Measurements from ENCODE around the gene PCYT1A.

PCYT1A gene

DNA sequence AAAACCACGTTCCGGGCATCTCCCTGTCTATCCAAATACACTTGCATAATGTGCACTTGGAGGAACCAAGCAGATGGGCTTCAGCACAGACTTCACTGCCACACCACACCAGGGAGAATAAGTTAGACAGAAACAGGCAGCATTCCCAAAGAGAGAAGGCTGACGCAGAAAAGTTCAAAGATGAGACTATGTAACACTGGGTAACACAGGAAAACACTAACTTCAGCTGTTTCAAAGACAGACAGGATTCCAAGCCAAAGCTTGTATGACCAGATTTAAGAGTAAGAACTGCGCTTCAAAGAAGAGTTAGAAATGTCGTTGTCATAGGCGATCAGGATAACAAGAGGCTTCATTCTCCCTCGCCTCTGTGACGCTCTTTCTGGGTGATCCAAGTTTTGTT, 51.3 kb downstream of the PCYT1A start:
- DNase-seq (ENCODE audit: low read depth): no peak

GRCh38 chr3:196235452-196236122, 51.9 kb downstream of the PCYT1A start:
- DNase-seq (ENCODE audit: low read depth): no peak

DNA sequence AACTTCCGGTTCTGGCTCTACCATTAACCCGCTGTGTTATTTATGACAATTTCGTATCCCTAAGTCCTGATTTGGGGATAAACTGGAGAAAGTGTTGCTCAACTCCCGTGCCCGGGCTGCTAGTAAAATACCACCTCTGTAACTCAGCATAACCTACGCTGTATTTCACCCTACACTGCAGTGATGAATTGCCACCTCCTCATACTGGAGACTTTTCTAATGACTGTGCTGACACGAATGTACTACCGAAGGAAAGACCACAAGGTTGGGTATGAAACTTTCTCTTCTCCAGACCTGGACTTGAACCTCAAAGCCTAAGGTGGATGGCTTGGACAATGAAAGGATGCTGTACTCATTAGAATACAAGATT, 54.7 kb downstream of the PCYT1A start:
- DNase-seq (ENCODE audit: low read depth): no peak

GRCh38 chr3:196232154-196232881, 55.2 kb downstream of the PCYT1A start:
- no peak for DNase-seq (ENCODE audit: low read depth)

DNA sequence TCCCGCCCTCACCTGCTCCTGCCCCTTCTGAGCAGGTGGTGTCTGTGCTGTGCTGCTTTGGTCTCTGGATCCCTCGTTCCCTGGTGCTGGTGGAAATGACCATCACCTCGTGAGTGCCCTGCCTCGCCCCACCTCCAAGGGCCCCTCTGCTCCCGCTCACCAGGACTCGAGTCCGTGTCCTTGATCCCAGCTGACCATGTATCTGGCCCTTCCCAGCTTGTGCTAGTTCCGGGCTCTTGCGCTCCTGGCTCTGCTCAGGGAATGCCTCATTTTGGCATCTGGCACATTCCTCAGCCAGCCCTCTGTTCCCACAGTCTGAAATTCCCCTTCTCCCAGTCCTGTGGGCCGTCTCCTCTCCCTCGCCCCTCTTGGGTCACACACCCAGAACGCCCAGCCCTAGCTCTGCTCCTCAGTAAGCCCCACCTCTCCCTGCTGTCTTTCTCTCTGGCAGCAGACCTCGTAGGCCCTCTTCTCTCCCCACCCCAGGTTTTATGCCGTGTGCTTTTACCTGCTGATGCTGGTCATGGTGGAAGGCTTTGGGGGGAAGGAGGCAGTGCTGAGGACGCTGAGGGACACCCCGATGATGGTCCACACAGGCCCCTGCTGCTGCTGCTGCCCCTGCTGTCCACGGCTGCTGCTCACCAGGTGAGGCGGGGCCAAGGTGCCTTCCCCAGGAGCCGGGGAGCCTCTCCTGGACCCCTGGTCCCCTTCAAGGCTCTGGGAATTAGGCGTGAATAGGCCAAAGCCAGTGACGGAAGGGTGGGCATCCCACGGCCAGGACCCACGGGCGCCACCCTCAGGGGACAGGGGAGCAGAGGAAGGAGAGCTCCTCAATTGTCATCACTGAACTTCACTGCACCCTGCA, 59.7 kb downstream of the PCYT1A start:
- peak; percentile 20 for DNase-seq (ENCODE audit: low read depth)

DNA sequence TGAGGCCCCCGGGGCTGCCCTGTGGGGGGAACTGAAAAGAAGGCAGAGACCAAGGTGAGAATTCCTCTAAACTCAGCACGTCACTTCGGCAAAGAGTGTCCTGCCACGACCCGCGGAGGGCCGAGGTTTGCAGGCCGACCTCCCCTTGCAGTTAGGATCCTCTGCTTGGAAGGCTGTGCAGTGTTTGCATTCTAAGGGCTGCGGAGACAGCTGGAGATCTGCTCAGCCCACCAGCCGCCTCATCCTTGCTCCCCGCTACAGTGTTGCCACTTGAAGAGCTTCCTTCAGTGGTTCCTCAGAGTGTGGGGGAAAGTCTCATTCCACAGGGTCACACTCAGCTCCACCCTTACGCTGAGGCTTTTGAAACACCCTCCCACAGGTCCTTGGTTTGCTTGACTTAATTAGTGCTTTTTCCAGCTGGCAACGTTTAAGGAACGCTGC, 60.4 kb downstream of the PCYT1A start:
- DNase-seq (ENCODE audit: low read depth): no peak

DNA sequence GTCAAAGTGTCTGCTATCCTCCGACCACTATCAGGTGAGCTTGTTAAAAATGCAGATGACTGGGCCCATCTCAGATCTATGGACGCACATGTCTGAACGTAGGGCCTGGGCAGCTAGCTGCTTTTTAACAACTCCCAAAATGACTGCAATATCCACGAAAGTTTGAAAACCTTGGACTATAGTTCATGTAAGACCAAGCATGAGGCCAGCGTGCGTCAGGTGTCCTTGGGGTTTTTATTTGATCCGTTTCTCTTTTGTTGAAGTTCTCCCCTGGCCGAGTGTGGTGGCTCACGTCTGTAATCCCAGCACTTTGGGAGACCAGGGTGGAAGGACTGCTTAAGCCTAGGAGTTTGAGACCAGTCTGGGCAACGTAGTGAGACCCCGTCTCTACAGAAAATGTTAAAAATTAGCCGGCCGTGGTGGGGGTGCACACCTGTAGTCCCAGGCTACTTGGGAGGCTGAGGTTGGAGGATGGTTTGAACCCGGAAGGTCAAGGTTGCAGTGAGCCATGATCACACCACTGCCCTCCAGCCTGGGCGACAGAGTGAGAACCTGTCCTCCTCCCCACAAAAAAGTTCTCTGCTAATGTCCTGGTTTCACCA, 61.7 kb downstream of the PCYT1A start:
- DNase-seq (ENCODE audit: low read depth): no peak

DNA sequence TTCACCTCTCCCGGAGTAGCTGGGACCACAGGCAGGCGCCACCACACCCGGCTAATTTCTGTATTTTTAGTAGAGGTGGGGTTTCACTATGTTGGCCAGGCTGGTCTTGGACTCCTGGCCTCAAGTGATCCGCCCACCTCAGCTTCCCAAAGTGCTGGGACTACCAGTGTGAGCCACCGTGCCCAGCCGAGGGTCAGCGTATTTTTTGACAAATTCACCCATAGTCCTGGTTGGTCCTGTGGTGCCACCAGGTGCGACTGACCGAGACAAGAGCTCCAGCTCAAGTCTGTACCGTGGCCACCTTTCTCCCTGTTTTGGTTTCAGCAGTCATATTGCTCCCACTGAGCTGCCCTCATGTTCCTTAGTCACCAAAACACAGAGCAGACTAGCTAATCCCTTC, 62.4 kb downstream of the PCYT1A start:
- no peak for DNase-seq (ENCODE audit: low read depth)

- no peak for DNase-seq (ENCODE audit: low read depth)
Observed at GRCh38 chr3:196222876-196223595, 64.5 kb downstream of the PCYT1A start.

DNA sequence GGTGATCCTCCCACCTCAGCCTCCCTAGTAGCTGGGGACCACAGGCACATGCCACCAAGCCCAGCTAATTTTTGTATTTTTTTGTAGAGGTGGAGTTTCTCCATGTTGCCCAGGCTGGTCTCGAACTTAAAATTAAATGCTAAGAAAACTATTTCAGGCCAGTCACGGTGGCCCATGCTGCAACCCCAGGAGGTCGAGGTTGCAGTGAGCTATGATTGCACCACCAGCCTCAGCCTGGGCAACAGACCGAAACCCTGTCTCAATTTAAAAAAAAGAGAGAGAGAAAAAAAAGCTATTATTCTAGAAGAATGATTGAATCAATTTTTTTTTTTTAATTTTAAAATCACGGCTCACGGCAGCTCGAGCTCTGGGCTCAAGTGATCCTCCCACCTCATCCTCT, 66.5 kb downstream of the PCYT1A start:
- no peak for DNase-seq (ENCODE audit: low read depth)

- DNase-seq (ENCODE audit: low read depth): no peak
Observed at GRCh38 chr3:196220587-196220986, 66.9 kb downstream of the PCYT1A start.

DNA sequence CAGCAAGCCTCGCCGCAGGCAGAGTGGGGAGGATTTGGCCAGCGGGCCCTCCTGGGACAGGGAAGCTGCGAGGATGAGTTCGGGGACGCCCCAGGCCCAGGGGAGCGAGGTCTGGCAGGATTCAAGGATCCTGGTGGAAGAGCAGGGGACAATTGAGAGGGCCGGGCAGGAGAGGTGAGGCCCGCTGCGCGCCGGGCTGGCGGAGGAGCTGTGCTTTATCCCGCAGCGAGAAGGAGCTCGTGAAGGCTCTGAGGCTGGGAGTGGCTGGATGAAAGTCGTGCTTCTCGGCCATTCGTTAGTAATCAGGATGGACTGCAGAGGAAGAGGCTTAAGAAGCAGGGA, 67.6 kb downstream of the PCYT1A start:
- no peak for DNase-seq (ENCODE audit: low read depth)

DNA sequence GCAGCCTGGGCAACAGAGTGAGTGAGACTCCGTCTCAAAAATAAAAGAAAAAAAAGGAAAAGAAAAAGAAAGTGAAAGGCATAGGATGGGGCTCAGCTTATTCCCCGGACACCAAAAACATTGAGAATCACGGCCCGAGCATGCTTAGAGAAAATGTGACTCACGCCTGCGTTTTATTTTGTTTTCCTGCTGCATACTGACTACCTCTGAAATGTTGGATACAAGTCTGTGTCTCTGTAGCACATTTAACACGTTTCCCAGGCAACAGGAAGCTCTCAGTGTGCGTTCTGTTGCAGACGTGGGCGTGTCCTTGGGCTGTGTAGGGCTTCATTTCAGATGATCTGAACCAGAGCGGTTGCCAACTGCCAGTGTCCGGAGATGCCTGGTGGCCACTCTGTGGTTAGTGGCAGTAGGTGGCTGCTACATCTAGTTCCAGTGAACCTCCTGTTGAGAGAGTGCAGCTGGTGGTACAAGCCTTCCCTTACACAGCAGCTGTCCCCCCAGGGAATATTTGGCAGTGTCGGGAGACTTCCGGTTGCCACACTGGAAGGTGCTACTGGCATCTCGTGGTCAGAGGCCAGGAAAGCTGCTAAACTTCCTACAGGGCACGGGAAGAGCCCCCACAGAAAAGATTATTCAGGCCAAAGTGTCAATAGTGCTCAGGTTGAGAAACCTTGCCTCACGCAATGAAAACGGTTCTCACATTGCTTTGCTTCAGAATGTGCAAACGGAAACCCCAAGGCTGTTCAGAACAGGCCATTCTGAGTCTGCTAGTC, 68.1 kb downstream of the PCYT1A start:
- DNase-seq (ENCODE audit: low read depth): peak; percentile 85

DNA sequence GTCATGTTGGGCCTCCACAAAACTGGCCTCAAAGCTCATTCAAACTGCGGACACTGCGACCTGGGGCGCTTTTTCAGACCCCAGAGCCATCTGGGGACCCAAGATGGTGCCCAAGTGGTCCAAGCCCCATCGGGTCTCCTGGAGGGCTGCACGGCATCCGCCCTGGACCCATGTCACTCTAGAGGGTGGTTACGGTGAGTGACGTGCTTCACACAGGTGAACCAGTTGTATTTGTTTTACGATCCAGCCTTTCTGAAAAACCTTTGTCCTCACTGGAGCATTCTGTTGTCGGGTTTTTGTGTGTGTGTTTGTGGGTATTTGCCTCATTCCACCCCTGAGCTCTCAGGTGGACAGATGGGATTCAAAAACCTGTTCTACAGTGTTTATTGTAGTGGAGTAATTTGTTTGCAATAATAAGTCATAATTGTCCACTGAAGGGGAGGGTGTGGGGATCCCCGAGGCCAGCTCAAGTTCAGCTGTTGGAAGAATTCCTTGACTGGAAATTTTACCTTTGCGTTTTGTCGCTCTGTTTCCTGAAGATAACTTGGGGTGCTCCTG, 69.3 kb downstream of the PCYT1A start:
- no peak for DNase-seq (ENCODE audit: low read depth)

- no peak for DNase-seq (ENCODE audit: low read depth)
Observed at GRCh38 chr3:196217307-196218154, 70.0 kb downstream of the PCYT1A start.

GRCh38 chr3:196216681-196217211, 70.8 kb downstream of the PCYT1A start:
- DNase-seq (ENCODE audit: low read depth): no peak

DNA sequence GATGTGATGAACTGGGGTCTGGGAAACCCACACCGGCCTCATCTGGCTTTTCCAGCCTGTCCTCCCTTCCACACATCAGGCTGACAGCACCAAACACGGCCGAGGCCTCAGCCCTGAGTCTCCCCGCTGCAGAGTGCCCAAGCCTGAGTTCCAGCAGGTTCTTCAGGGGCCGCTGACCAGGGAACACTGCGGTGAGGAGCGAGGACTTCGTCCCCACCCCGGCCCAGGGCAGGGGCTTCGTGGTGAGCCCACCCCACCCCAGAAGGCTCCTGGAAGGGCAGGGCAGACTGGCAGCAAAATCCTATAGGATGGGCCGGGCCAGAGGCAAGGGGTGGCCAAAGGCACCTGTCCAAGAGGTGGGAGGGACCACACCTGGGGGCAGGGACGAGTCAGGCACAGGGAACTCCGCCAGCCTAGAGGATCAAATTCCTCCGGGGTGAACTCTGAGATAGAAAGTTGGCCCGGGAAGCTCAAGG, 71.4 kb downstream of the PCYT1A start, which contains the start of gene SLC51A:
TSS of gene SLC51A (plus strand) at position 446 of the 476 bp plus-strand sequence. CDS start 179 bp downstream, outside the sequence.
- no peak for DNase-seq (ENCODE audit: low read depth)

DNA sequence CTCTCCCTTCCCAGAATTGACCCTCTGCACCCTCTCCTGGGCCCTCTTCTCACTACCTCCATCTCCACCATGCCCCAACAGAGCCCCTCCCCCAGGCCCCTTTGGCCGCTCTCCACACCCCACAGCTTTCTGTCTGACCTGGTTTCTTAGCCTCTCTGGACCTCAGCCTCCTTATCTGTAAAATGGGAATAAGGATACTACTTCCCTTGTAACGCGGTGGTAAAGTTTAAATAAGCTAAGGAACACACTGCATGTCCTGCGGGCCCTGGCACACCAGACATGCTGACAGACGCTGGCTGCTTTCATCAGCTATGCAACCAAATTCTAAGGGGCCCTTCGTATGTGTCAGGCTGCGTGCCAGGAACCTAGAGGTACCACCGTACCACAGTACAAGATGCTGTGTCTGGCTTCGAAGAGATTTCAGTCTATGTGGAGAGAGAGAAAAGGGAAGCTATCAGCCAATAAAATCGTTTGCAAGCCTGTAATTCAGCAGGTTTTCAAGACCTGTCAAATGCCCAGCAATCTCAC, 72.0 kb downstream of the PCYT1A start:
- no peak for DNase-seq (ENCODE audit: low read depth)

Measured in fibroblast of gingiva (primary cell).